ENCODE results near the gene VSX2. TPM values are rescaled to one million over a fixed set of nuclear protein-coding genes. Genes with fewer than 3 reads are reported as not detected.

The VSX2 gene
- total RNA-seq, 1 donor from 2014 or later, result not detected

DNA sequence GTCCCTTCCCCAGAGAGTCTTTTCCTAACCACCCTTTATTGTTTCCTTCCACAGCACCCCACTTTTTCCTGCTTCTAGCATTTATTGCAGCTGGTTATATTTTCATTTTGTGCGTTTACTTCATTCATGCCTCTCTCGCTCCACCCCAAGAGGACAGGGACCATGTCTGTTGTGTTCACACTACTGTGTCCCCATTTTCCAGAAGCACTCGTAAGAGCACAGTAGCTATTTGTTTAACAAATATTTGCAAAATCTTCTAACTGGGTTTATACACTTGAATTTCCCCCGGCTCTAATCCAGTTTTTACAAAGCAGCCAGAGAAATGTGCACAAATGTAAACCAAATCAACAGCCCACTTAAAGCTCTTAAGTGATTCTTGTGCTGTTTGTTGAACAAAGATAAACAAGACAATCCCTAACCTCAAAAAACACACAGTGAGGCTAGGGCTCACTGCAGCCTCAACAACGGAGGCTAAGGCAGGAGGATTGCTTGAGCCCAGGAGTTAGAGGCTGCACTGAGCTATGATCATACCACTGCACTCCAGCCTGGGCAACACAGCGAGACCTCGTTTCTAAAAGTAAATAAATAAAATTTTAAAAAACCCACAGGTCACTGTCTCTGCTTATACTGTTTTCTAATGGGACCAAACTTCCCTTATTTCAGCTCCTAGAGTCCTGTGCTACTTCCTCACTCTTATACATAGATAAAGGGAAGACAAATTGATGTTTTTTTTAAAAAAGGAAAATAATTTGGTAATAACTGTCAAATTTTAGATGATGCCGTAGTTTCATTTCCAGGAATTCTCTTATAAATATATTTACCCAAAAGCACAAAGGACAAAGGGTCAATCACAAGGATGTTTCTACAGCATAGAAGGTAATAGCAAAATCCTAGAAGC, 70.1 kb downstream of the VSX2 start:
- TF ChIP-seq, protein P1, sequence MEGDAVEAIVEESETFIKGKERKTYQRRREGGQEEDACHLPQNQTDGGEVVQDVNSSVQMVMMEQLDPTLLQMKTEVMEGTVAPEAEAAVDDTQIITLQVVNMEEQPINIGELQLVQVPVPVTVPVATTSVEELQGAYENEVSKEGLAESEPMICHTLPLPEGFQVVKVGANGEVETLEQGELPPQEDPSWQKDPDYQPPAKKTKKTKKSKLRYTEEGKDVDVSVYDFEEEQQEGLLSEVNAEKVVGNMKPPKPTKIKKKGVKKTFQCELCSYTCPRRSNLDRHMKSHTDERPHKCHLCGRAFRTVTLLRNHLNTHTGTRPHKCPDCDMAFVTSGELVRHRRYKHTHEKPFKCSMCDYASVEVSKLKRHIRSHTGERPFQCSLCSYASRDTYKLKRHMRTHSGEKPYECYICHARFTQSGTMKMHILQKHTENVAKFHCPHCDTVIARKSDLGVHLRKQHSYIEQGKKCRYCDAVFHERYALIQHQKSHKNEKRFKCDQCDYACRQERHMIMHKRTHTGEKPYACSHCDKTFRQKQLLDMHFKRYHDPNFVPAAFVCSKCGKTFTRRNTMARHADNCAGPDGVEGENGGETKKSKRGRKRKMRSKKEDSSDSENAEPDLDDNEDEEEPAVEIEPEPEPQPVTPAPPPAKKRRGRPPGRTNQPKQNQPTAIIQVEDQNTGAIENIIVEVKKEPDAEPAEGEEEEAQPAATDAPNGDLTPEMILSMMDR (IDR thresholded peaks at IDR 0.05; ENCODE audit: borderline replicate concordance), result no peak
- Histone ChIP-seq H3K27ac (replicated peaks) (no peak overlapping the region), H3K4me3 (no peak overlapping the region), H3K27me3 (ENCODE audit: low read depth) (no peaks in the 10 kb centered on the region), H3K9me3 (replicated peaks) (no peaks in the 10 kb centered on the region), H3K36me3 (no peaks in the 10 kb centered on the region), H3K4me1 (no peaks in the 10 kb centered on the region)
- intact Hi-C loops (cut with micrococcal nuclease), result no loop called here
- no peak for DNase-seq

DNA sequence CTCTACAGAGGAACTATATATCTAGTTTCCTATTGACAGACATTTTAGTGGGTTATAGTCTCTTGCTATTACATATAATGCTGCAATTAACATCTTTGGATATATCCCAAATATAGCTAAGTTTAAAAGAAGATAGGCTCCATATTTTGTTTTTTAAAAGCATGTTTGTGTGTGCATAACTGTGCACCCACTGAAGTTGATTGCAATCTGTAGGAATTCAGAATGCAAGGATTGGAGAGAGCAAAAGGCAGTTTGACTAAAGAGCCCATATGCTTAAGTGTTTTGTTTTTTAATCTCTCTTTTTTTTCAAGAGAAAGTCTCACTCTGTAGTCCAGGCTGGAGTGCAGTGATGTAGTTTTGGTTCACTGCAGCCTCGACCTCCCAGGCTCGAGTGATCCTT, 72.9 kb downstream of the VSX2 start:
- intact Hi-C loops (cut with micrococcal nuclease), result no loop called here
- TF ChIP-seq, protein P1 (IDR thresholded peaks at IDR 0.05; ENCODE audit: borderline replicate concordance), result no peak

More for the DNA sequence above, 72.9 kb downstream of the VSX2 start:
- H3K4me1 ChIP-seq, result no peaks in the 10 kb centered on the region
- H3K27ac ChIP-seq (replicated peaks), result no peak overlapping the region
- H3K9me3 ChIP-seq (replicated peaks), result no peaks in the 10 kb centered on the region
- no peak for DNase-seq
- no peaks in the 10 kb centered on the region for H3K27me3 ChIP-seq (ENCODE audit: low read depth)
- H3K4me3 ChIP-seq, result no peak overlapping the region
- H3K36me3 ChIP-seq, result no peaks in the 10 kb centered on the region

Other genes starting within 250 kb of the VSX2 start
- gene ENTPD5, start 220.2 kb upstream of the VSX2 start, total RNA-seq, result 6.3 TPM
- gene BBOF1, start 220.1 kb upstream of the VSX2 start, total RNA-seq, result 3.8 TPM
- 69.6 TPM for gene ALDH6A1, start 155.0 kb upstream of the VSX2 start, total RNA-seq
- gene LIN52, start 154.5 kb upstream of the VSX2 start, total RNA-seq, result 8.0 TPM
- 23.6 TPM for gene ABCD4, start 63.5 kb downstream of the VSX2 start, total RNA-seq
- gene VRTN, start 109.0 kb downstream of the VSX2 start, total RNA-seq, result not detected
- gene SYNDIG1L, start 186.8 kb downstream of the VSX2 start, total RNA-seq, result 0.11 TPM